Fibroblast of the aortic adventitia (primary cell): ENCODE measurements around the gene HMX1. TPM values are rescaled to one million over a fixed set of nuclear protein-coding genes. Genes with fewer than 3 reads are reported as not detected.

Source experiments
- DNase-seq: peaks from one replicate; pipeline ENCODE4 v3.0.0-alpha.2; 2010; ENCODE audit warnings: low read depth
- H3K4me3 ChIP-seq: 2 replicates; pipeline ENCODE4 v1.5.1; 2011; ENCODE audit warnings: low read depth, mild to moderate bottlenecking, control low read depth, low read length, moderate library complexity
- CTCF ChIP-seq: IDR thresholded peaks from 2 replicates; pipeline ENCODE4 v1.5.1; 2011; ENCODE audit warnings: mild to moderate bottlenecking, low read length, control low read depth, inconsistent platforms; ENCODE audit not compliant: insufficient read depth
- total RNA-seq: library from RNA; depleted of rRNA; stranded (reverse); fragments of >200 nt; gene quantifications from 2 replicates; pipeline ENCODE4 v1.2.3, GENCODE V29; 2012; ENCODE audit warnings: low replicate concordance

HMX1 gene
- total RNA-seq, 1 donor: not detected

GRCh38 chr4:8840006-8840793 is 31.4 kb downstream of the HMX1 start:
- no peak for DNase-seq
- TF ChIP-seq CTCF: no peak
- no peak overlapping the region for H3K4me3 ChIP-seq

- no peak for TF ChIP-seq CTCF
- no peak for DNase-seq
- no peak overlapping the region for H3K4me3 ChIP-seq
Measured at GRCh38 chr4:8838961-8839431, 32.6 kb downstream of the HMX1 start.

GRCh38 chr4:8838296-8838960 is 33.2 kb downstream of the HMX1 start:
- H3K4me3 ChIP-seq: no peak overlapping the region
- no peak for TF ChIP-seq CTCF
- DNase-seq: no peak

GRCh38 chr4:8837181-8837841 is 34.3 kb downstream of the HMX1 start:
- no peak for DNase-seq
- TF ChIP-seq CTCF: no peak
- no peak overlapping the region for H3K4me3 ChIP-seq

GRCh38 chr4:8836664-8837171 is 34.9 kb downstream of the HMX1 start:
- no peak for TF ChIP-seq CTCF
- no peak overlapping the region for H3K4me3 ChIP-seq
- no peak for DNase-seq

GRCh38 chr4:8835521-8836365 is 35.9 kb downstream of the HMX1 start:
- no peak overlapping the region for H3K4me3 ChIP-seq
- no peak for DNase-seq
- no peak for TF ChIP-seq CTCF
